Stomach (tissue), 4 donors: ENCODE results near the gene ZNF335.

Source experiments
- EP300 ChIP-seq: sonication (generic); formaldehyde crosslinking; IDR thresholded peaks from one replicate; pipeline ENCODE4 v1.6.1; 2017; ENCODE audit warnings: antibody characterized with exemption
- POLR2A ChIP-seq, 4 donors: fragments of 450-650 bp; IDR thresholded peaks; one replicate each; pipeline ENCODE4 v1.6.1; 2016; ENCODE audit warnings: antibody characterized with exemption in 4 of 4, control low read depth in 2 of 4, mild to moderate bottlenecking in 1 of 4, moderate library complexity in 1 of 4
- TF ChIP-seq, protein P1 (sequence below), 7 experiments: fragments of 450-650 bp in 4 of 7; fragments of 200-600 bp in 3 of 7; sonication (generic) in 3 of 7; IDR thresholded peaks; one replicate each; pipeline ENCODE4 v1.5.1; 2016 to 2019; ENCODE audit warnings: antibody characterized with exemption in 7 of 7, control low read depth in 2 of 7, mild to moderate bottlenecking in 1 of 7

DNA sequence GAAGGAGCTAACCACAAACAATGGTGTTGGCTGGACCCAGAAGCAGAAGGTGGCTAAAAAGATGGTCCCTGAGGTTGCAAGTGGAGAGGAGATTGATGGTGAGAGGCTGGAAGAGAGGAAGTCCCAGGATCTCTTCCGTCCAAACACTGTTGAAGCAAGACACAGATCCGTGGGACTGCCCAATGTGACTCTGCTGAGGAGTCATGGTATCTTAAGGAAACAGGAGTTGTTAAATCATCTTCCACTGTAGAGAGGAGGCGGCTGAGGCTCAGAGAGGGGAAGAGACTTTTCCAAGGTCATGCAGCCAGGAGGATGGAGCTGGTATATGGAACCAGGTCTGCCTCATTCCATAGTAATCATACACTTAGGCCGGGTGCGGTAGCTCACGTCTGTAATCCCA, 4.1 kb upstream of the ZNF335 start:
- TF ChIP-seq, protein P1, sequence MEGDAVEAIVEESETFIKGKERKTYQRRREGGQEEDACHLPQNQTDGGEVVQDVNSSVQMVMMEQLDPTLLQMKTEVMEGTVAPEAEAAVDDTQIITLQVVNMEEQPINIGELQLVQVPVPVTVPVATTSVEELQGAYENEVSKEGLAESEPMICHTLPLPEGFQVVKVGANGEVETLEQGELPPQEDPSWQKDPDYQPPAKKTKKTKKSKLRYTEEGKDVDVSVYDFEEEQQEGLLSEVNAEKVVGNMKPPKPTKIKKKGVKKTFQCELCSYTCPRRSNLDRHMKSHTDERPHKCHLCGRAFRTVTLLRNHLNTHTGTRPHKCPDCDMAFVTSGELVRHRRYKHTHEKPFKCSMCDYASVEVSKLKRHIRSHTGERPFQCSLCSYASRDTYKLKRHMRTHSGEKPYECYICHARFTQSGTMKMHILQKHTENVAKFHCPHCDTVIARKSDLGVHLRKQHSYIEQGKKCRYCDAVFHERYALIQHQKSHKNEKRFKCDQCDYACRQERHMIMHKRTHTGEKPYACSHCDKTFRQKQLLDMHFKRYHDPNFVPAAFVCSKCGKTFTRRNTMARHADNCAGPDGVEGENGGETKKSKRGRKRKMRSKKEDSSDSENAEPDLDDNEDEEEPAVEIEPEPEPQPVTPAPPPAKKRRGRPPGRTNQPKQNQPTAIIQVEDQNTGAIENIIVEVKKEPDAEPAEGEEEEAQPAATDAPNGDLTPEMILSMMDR (IDR thresholded peaks at IDR 0.05): no peak
- TF ChIP-seq POLR2A (IDR thresholded peaks at IDR 0.05) (no peak), EP300 (no peak)
